ENCODE data around the gene DGCR2.
"Not testable (repeated sequence)": the region's sequence is repeated elsewhere in the genome, so short reads cannot be mapped to it uniquely, and the experiment has no call there.

The DGCR2 gene

DNA sequence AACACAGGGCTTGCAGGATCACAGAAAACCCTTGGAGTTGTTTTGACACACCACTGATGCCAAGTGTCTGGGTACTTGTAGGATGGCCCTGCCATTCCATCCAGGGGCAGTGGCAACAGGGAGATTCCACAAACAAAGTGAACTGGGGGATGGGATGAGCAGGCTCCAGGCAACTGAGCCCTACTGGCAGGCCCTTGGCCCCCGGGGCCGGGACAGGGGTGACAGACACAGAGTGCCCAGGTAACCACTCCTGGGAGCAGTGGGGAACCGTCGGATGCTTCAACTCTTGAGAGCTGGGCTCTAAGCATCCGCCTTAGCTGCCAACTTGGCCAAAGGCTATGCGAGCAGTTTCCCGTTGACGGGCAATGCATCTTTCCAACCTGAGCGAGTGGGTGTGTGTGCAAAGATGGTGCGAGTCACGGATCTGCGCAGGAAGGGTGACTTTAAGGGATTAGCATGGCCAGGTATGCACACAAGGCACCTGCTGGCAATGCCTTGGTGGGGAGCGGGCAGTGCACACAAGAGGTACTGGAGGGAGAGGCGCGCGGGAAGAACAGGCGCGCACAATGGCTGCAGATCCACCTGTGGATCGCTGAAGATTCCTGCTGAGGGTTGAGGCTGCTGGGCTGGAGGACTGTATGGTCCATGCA lies 103.1 kb downstream of the DGCR2 start:
- no peaks in the 10 kb centered on the region for H3K4me1 Mint-ChIP-seq
- H3K36me3 Mint-ChIP-seq, result no peaks in the 10 kb centered on the region
- DNase-seq, result no peak
- H3K27me3 Mint-ChIP-seq, result peaks cover 20 to 27% of the 10 kb centered on the region in 2 donors
- no peak overlapping the region for H3K27ac Mint-ChIP-seq
- no peak for ATAC-seq (replicated peaks)
- H3K4me3 Mint-ChIP-seq, result no peak overlapping the region
- no peaks in the 10 kb centered on the region for H3K9me3 Mint-ChIP-seq

GRCh38 chr22:19018256-19018655 lies 104.0 kb downstream of the DGCR2 start:
- DNase-seq (no peak), ATAC-seq (replicated peaks) (no peak)
- H3K9me3 Mint-ChIP-seq, result no peaks in the 10 kb centered on the region
- no peaks in the 10 kb centered on the region for H3K4me1 Mint-ChIP-seq
- no peak overlapping the region for H3K4me3 Mint-ChIP-seq
- H3K27me3 Mint-ChIP-seq, result peaks cover 18 to 20% of the 10 kb centered on the region in 2 donors
- H3K36me3 Mint-ChIP-seq, result no peaks in the 10 kb centered on the region
- H3K27ac Mint-ChIP-seq, result no peak overlapping the region

- H3K4me1 Mint-ChIP-seq, result no peaks in the 10 kb centered on the region
- H3K9me3 Mint-ChIP-seq, result no peaks in the 10 kb centered on the region
- H3K27ac Mint-ChIP-seq, result no peak overlapping the region
- no peak overlapping the region for H3K4me3 Mint-ChIP-seq
- ATAC-seq (replicated peaks) (no peak), DNase-seq (no peak)
- no peaks in the 10 kb centered on the region for H3K36me3 Mint-ChIP-seq
- peaks cover 20 to 21% of the 10 kb centered on the region in 2 donors for H3K27me3 Mint-ChIP-seq
Measured at GRCh38 chr22:19016081-19016766, 106.0 kb downstream of the DGCR2 start.

- ATAC-seq (replicated peaks) (no peak), DNase-seq (no peak)
- no peaks in the 10 kb centered on the region for H3K36me3 Mint-ChIP-seq
- no peak overlapping the region for H3K27ac Mint-ChIP-seq
- H3K4me3 Mint-ChIP-seq, result no peak overlapping the region
- no peaks in the 10 kb centered on the region for H3K9me3 Mint-ChIP-seq
- peaks cover 21 to 34% of the 10 kb centered on the region in 2 donors for H3K27me3 Mint-ChIP-seq
- no peaks in the 10 kb centered on the region for H3K4me1 Mint-ChIP-seq
Measured at GRCh38 chr22:19014886-19015285, 107.3 kb downstream of the DGCR2 start.

DNA sequence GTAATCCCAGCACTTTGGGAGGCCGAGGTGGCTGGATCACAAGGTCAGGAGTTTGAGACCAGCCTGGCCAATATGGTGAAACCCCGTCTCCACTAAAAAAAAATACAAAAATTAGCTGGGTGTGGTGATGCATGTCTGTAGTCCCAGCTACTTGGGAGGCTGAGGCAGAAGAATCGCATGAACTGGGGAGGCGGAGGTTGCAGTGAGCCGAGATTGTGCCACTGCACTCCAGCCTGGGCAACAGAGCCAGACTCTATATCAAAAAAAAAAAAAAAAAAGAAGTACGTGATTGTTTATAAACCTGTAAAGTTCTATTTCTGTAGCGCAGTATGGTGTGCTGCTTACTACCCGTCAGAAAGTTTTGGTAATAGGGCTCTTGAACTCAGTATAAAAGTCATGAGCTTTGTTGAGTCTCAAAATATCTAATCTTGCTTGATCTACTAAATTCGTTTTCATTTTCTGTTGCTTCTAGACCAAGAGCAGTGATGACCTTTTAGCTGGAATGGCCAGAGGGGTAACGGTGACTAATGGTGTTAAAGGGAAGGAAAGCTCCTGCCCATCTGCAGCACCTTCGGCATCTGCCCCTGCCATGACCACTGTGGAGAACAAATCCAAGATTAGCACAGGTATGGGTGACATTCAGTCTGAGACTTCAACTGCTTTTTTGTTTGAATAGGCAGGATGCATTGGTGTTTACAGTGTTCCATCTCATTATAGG lies 108.2 kb downstream of the DGCR2 start:
- not testable (repeated sequence) for DNase-seq; ATAC-seq (replicated peaks); H3K27ac Mint-ChIP-seq; H3K36me3 Mint-ChIP-seq; H3K9me3 Mint-ChIP-seq; H3K4me1 Mint-ChIP-seq; H3K4me3 Mint-ChIP-seq
- H3K27me3 Mint-ChIP-seq, result peaks cover 12 to 29% of the 10 kb centered on the region in 2 donors

DNA sequence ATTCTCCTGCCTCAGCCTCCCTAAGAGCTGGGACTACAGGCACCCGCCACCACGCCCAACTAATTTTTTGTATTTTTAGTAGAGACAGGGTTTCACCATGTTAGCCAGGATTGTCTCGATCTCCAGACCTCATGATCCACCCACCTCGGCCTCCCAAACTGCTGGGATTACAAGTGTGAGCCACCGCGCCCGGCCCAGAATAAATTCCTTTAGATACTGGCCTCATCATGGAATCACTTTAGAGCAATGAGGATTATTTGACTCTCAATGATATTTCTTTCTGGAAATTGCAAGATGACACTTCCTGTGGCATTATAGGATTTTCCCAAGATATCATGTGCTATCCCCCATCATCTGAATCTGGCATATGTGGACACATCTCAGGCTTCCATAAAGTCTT lies 108.8 kb downstream of the DGCR2 start:
- not testable (repeated sequence) for ATAC-seq (replicated peaks); H3K9me3 Mint-ChIP-seq; DNase-seq; H3K36me3 Mint-ChIP-seq; H3K27ac Mint-ChIP-seq; H3K4me1 Mint-ChIP-seq; H3K4me3 Mint-ChIP-seq
- peaks cover 6 to 22% of the 10 kb centered on the region in 2 donors for H3K27me3 Mint-ChIP-seq

GRCh38 chr22:19012308-19012986 lies 109.8 kb downstream of the DGCR2 start:
- H3K4me3 Mint-ChIP-seq, result no peak overlapping the region
- DNase-seq (no peak), ATAC-seq (replicated peaks) (no peak)
- H3K36me3 Mint-ChIP-seq, result no peaks in the 10 kb centered on the region
- H3K27ac Mint-ChIP-seq, result no peak overlapping the region
- H3K9me3 Mint-ChIP-seq, result no peaks in the 10 kb centered on the region
- no peaks in the 10 kb centered on the region for H3K4me1 Mint-ChIP-seq
- peaks cover 5 to 22% of the 10 kb centered on the region in 2 donors for H3K27me3 Mint-ChIP-seq

- peaks cover 5 to 26% of the 10 kb centered on the region in 2 donors for H3K27me3 Mint-ChIP-seq
Measured at GRCh38 chr22:19011611-19012010, 110.6 kb downstream of the DGCR2 start.

GRCh38 chr22:19011075-19011474 lies 111.1 kb downstream of the DGCR2 start:
- Mint-ChIP-seq H3K4me1 (no peaks in the 10 kb centered on the region), H3K4me3 (no peak overlapping the region), H3K27ac (no peak overlapping the region), H3K9me3 (no peaks in the 10 kb centered on the region), H3K36me3 (no peaks in the 10 kb centered on the region), H3K27me3 (peaks cover 5 to 32% of the 10 kb centered on the region in 2 donors)
- ATAC-seq (replicated peaks) (no peak), DNase-seq (no peak)

More at GRCh38 chr22:19011611-19012010, 110.6 kb downstream of the DGCR2 start:
- H3K4me1 Mint-ChIP-seq; H3K27ac Mint-ChIP-seq; H3K36me3 Mint-ChIP-seq; ATAC-seq (replicated peaks); H3K9me3 Mint-ChIP-seq; DNase-seq; H3K4me3 Mint-ChIP-seq: not testable (repeated sequence)

DNA sequence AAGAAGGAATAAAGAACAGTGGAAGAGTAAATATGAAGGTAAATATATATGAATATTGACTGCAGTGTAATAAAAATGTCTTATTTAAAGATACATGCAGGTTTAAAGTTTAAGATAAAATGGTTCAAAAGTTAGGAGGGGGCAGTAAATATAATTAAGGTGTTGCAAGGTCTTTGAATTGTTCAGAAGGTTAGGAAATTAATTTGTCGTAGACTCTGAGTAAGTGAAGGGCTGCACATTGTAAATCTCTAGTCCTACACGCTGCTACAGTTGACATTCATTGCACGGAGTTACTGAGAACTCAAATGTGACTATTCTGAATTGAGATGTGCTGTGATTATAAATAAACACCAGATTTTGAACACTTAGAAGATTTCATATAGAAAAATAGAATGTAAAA lies 116.3 kb downstream of the DGCR2 start:
- ATAC-seq (replicated peaks) (no peak), DNase-seq (no peak)
- H3K9me3 Mint-ChIP-seq, result no peaks in the 10 kb centered on the region
- peaks cover 20 to 43% of the 10 kb centered on the region in 2 donors for H3K27me3 Mint-ChIP-seq
- H3K4me3 Mint-ChIP-seq, result no peak overlapping the region
- no peaks in the 10 kb centered on the region for H3K4me1 Mint-ChIP-seq
- no peak overlapping the region for H3K27ac Mint-ChIP-seq
- H3K36me3 Mint-ChIP-seq, result no peaks in the 10 kb centered on the region

DNA sequence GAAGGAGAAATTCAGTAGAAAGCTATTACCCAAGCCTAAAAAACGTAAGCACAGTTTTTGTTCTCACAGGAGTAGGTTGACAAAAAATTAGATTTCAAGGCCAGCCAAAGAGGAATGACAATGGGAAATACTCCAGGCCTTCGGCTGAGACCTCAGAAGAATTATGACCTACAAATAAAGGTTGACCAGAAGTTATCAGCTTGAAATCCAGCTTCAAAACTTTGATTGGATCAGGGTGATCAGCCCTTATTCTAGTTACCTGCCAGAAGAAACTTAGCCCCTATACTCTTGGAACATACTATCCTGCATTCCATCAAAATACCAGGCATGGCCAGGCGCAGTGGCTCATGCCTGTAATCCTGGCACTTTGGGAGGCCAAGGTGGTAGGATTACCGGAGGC lies 117.7 kb downstream of the DGCR2 start:
- Mint-ChIP-seq H3K4me1 (no peaks in the 10 kb centered on the region), H3K27ac (no peak overlapping the region), H3K9me3 (no peaks in the 10 kb centered on the region), H3K27me3 (peaks cover 16 to 29% of the 10 kb centered on the region in 2 donors), H3K36me3 (no peaks in the 10 kb centered on the region), H3K4me3 (no peak overlapping the region)
- no peak for DNase-seq
- ATAC-seq (replicated peaks), result no peak

DNA sequence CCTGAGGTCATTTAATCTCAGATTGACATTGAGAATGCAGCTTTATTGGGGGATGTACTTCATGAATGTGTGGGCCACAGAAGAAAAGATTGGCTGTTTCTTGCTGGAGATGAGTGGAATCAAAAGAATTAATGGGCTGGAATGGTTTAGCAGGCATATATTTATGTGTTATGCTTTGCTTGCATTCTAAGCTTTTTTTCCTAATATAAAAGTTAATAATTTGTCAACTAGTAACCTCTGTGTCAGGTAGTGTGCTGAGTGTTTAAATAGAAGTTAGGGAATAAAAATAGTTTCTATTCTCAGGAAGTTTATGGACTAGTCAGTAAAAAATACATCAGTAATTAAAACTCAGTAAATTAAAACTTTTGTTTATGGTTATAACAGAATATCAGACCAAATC lies 118.7 kb downstream of the DGCR2 start:
- Mint-ChIP-seq H3K36me3 (no peaks in the 10 kb centered on the region), H3K27ac (no peak overlapping the region), H3K4me3 (no peak overlapping the region), H3K4me1 (no peaks in the 10 kb centered on the region), H3K9me3 (no peaks in the 10 kb centered on the region), H3K27me3 (peaks cover 16 to 29% of the 10 kb centered on the region in 2 donors)
- ATAC-seq (replicated peaks), result no peak
- DNase-seq, result no peak

GRCh38 chr22:19002684-19003038 lies 119.6 kb downstream of the DGCR2 start:
- H3K4me3 Mint-ChIP-seq, result no peak overlapping the region
- H3K4me1 Mint-ChIP-seq, result no peaks in the 10 kb centered on the region
- DNase-seq, result no peak
- no peak for ATAC-seq (replicated peaks)
- no peaks in the 10 kb centered on the region for H3K9me3 Mint-ChIP-seq
- H3K27ac Mint-ChIP-seq, result no peak overlapping the region
- H3K27me3 Mint-ChIP-seq, result peaks cover 21 to 32% of the 10 kb centered on the region in 2 donors
- no peaks in the 10 kb centered on the region for H3K36me3 Mint-ChIP-seq

DNA sequence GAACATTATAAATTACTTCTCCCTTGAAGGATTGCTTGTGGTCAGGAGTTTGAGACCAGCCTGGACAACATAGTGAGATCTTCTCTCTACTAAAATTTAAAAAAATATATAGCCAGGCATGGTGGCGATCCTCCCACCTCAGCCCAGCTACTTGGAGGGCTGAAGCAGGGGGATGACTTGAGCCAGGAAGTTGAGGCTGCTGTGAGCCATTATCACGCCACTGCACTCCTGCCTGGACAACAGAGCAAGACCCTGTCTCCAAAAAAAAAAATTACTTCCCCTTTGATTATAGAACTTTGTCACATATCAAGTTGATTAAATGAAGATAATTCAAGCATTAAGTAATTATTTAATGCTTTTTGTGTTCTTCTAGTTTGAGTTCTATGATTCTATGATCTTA lies 121.0 kb downstream of the DGCR2 start:
- Mint-ChIP-seq H3K27ac (no peak overlapping the region), H3K4me3 (no peak overlapping the region), H3K27me3 (peaks cover 34 to 37% of the 10 kb centered on the region in 2 donors), H3K36me3 (no peaks in the 10 kb centered on the region), H3K4me1 (no peaks in the 10 kb centered on the region), H3K9me3 (no peaks in the 10 kb centered on the region)
- no peak for ATAC-seq (replicated peaks)
- no peak for DNase-seq

Measured in stimulated activated naive B cell treated with anti-CD40 and anti-IgM and Interleukin-4, amounts not matched to agents 10 μg/mL and 1 μg/mL and 100 μg/mL, for 72 hours (primary cell).